GM12875 (cell line): Measurements from ENCODE around the gene NFAM1.

Experiments used
- H3K4me3 ChIP-seq: one replicate; pipeline ENCODE4 v1.5.1; 2011; ENCODE audit warnings: low read depth, low read length, control low read depth
- TF ChIP-seq, protein P1 (sequence below): IDR thresholded peaks from 2 replicates; pipeline ENCODE4 v1.5.1; 2011; ENCODE audit warnings: low read depth, mild to moderate bottlenecking, control low read depth, inconsistent platforms, low read length, moderate library complexity, borderline replicate concordance; ENCODE audit not compliant: insufficient read depth

NFAM1 gene

DNA sequence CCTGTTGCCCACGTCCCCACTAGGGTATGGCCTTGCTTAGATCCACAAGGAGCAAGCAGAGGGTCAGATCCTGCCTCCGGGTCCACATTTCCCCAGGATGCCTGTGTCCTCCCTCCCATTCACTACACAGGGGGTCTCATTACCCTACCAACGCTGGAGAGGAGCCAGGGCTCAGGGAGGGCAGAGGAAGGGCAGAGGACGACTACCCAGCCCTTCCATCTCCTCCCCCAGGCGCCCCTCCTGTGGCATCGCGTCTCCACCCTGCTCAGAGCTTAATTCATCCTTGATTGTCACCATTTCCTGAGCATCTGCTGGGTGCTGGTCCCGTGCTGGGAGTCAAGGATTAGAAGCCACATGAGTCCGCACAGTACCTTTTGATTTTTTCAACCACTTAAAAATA lies 5.0 kb downstream of the NFAM1 start:
- no peak overlapping the region for H3K4me3 ChIP-seq
- TF ChIP-seq, protein P1, sequence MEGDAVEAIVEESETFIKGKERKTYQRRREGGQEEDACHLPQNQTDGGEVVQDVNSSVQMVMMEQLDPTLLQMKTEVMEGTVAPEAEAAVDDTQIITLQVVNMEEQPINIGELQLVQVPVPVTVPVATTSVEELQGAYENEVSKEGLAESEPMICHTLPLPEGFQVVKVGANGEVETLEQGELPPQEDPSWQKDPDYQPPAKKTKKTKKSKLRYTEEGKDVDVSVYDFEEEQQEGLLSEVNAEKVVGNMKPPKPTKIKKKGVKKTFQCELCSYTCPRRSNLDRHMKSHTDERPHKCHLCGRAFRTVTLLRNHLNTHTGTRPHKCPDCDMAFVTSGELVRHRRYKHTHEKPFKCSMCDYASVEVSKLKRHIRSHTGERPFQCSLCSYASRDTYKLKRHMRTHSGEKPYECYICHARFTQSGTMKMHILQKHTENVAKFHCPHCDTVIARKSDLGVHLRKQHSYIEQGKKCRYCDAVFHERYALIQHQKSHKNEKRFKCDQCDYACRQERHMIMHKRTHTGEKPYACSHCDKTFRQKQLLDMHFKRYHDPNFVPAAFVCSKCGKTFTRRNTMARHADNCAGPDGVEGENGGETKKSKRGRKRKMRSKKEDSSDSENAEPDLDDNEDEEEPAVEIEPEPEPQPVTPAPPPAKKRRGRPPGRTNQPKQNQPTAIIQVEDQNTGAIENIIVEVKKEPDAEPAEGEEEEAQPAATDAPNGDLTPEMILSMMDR, result no peak

DNA sequence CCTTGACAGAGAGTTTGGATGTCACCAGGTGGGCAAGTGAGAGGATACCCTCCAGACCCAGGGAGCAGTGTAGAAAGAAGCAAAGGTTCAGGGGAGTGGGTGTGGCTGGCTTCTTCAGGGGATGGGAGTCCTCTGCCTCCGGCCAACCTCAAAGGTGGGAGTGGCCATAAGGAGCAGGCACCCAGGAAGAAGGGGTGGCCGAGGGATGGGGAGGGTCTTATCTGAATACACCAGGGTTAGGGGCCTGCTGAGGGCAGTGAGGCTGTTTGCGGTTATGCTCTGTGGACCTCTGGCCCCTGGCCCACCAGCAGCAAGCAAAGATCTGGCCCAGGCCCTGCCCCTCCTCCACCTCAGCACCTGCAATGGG lies 6.2 kb downstream of the NFAM1 start:
- TF ChIP-seq, protein P1, result no peak
- no peak overlapping the region for H3K4me3 ChIP-seq

GRCh38 chr22:42425337-42425988 lies 6.7 kb downstream of the NFAM1 start:
- H3K4me3 ChIP-seq, result no peak overlapping the region
- TF ChIP-seq, protein P1, result no peak

GRCh38 chr22:42419243-42419881 lies 12.8 kb downstream of the NFAM1 start:
- TF ChIP-seq, protein P1, result no peak
- H3K4me3 ChIP-seq, result no peak overlapping the region

DNA sequence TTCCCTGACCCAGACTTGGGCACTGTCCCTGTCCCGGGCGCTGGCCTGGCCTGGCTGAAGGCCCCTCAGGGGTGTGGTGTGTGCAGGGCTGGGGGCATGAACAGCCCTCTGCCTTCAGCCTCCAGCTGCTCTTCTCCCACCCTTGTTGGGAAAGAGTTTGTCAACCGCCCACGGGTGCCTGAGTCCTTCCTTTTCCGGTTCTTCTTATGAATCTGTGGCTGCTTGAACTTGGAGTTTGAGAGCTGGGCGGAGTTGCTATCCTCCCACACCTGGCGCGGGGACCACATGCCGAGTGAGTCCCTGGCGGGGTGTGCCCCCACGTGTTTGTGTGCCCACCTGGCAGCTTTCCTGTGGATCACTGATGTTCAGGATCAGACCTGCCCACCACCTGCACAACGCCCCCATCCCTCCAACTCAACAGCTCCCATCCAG lies 13.4 kb downstream of the NFAM1 start:
- no peak overlapping the region for H3K4me3 ChIP-seq
- TF ChIP-seq, protein P1, result no peak

DNA sequence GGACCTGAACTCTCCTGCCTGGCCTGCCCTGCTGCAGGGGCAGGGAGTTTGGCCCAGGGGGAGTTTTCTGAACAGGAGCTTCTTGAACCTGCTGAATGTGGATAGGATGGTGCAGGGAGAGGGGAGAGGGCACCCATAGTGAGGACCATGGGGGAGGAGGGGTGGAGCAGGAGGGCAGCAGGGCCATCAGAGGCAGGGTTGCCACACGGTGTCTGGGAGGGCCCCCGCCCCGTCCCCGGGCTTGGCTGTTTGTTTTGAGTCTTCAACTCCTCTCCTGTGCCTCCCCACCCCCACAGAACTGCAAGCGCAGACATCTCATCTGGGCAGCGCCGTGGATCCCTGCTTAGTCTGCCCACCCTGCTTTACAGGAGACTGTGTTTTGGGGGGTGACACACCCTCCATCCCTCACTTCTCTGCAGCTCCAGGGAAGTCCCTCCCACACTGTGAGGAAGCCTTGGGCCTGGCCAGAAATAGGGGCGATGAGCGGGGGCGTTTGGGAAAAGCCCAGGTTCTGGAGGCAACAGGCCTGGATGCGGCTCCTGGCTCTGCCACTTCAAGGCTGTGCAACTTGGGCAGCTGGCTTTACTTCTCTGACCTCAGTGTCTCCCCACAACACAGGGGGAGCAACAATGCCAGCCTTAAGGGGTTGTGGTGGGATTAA lies 14.4 kb downstream of the NFAM1 start:
- TF ChIP-seq, protein P1, result no peak
- H3K4me3 ChIP-seq, result no peak overlapping the region
